CD8-positive, alpha-beta memory T cell (primary cell): Measurements from ENCODE around the gene KARS1. TPM values are rescaled to one million over a fixed set of nuclear protein-coding genes. Genes with fewer than 3 reads are reported as not detected.
"Not testable (repeated sequence)": the region's sequence is repeated elsewhere in the genome, so short reads cannot be mapped to it uniquely, and the experiment has no call there.

Source experiments
- CTCF ChIA-PET: fragments of 350-600 bp; sonication (Branson Sonifier 250); formaldehyde crosslinking; loops from one replicate; lab custom pipeline; 2021; ENCODE audit warnings: antibody characterized with exemption; lab: Charles Lee
- POLR2A ChIA-PET: fragments of 350-600 bp; sonication (Branson Sonifier 250); formaldehyde crosslinking; loops from one replicate; lab custom pipeline; 2021; ENCODE audit warnings: antibody characterized with exemption; lab: Charles Lee
- DNase-seq, 5 donors: peaks; one replicate each; pipeline versions ENCODE4 v3.0.0 to v3.0.0-alpha.2; 2020 to 2022; ENCODE audit warnings: mixed read lengths in 1 of 5
- H3K27ac ChIP-seq: one replicate; pipeline ENCODE4 v1.7.0; 2013; ENCODE audit warnings: low read depth, mild to moderate bottlenecking, low read length, moderate library complexity
- H3K27me3 ChIP-seq: 2 replicates; pipeline ENCODE4 v1.7.0; 2013; ENCODE audit warnings: low read length, mild to moderate bottlenecking; ENCODE audit not compliant: insufficient read depth, poor library complexity, severe bottlenecking
- H3K36me3 ChIP-seq: 2 replicates; pipeline ENCODE4 v1.7.0; 2013; ENCODE audit warnings: mild to moderate bottlenecking, low read length, moderate library complexity; ENCODE audit not compliant: insufficient read depth
- H3K4me1 ChIP-seq: 2 replicates; pipeline ENCODE4 v1.7.0; 2013; ENCODE audit warnings: mild to moderate bottlenecking, low read length, moderate library complexity; ENCODE audit not compliant: insufficient read depth
- H3K4me3 ChIP-seq: 2 replicates; pipeline ENCODE4 v1.7.0; 2013; ENCODE audit warnings: mild to moderate bottlenecking, low read length
- H3K9me3 ChIP-seq: 2 replicates; pipeline ENCODE4 v1.7.0; 2013; ENCODE audit warnings: mild to moderate bottlenecking, low read length
- H3K27ac Mint-ChIP-seq, 8 donors: one replicate each; pipeline ENCODE4 v1.8.0; 2020 to 2021; ENCODE audit warnings: mixed read lengths in 8 of 8, mild to moderate bottlenecking in 6 of 8, inconsistent platforms in 3 of 8, moderate library complexity in 3 of 8
- H3K27me3 Mint-ChIP-seq, 2 donors: one replicate each; pipeline ENCODE4 v1.8.0; 2020 to 2021; ENCODE audit warnings: mixed read lengths in 2 of 2, mild to moderate bottlenecking in 1 of 2, moderate library complexity in 1 of 2
- H3K36me3 Mint-ChIP-seq, 3 donors: one replicate each; pipeline ENCODE4 v1.8.0; 2020 to 2021; ENCODE audit warnings: mixed read lengths in 3 of 3, inconsistent platforms in 1 of 3, mild to moderate bottlenecking in 1 of 3
- H3K4me1 Mint-ChIP-seq, 3 donors: one replicate each; pipeline ENCODE4 v1.8.0; 2020 to 2021; ENCODE audit warnings: mixed read lengths in 3 of 3, inconsistent platforms in 1 of 3, mild to moderate bottlenecking in 1 of 3
- H3K4me3 Mint-ChIP-seq, 7 donors: one replicate each; pipeline ENCODE4 v1.8.0; 2020 to 2021; ENCODE audit warnings: mixed read lengths in 7 of 7, mild to moderate bottlenecking in 6 of 7, moderate library complexity in 4 of 7, inconsistent platforms in 2 of 7
- H3K9me3 Mint-ChIP-seq, 5 donors: one replicate each; pipeline ENCODE4 v1.8.0; 2020 to 2022; ENCODE audit warnings: mixed read lengths in 5 of 5, mild to moderate bottlenecking in 3 of 5, moderate library complexity in 2 of 5, inconsistent platforms in 1 of 5
- polyA plus RNA-seq: library from polyadenylated mRNA; unstranded; fragments of 300-500 nt; fragmentation: Illumina TruSeq; gene quantifications from one replicate; pipeline ENCODE4 v1.2.3, GENCODE V29; 2021
- total RNA-seq, 2 experiments: library from RNA; stranded (reverse); gene quantifications; one replicate each; pipeline ENCODE4 v1.2.3, GENCODE V29; 2021

Gene KARS1
- total and polyA plus RNA-seq, 3 experiments from 2014 or later, result 258 to 307 (median 291) TPM

DNA sequence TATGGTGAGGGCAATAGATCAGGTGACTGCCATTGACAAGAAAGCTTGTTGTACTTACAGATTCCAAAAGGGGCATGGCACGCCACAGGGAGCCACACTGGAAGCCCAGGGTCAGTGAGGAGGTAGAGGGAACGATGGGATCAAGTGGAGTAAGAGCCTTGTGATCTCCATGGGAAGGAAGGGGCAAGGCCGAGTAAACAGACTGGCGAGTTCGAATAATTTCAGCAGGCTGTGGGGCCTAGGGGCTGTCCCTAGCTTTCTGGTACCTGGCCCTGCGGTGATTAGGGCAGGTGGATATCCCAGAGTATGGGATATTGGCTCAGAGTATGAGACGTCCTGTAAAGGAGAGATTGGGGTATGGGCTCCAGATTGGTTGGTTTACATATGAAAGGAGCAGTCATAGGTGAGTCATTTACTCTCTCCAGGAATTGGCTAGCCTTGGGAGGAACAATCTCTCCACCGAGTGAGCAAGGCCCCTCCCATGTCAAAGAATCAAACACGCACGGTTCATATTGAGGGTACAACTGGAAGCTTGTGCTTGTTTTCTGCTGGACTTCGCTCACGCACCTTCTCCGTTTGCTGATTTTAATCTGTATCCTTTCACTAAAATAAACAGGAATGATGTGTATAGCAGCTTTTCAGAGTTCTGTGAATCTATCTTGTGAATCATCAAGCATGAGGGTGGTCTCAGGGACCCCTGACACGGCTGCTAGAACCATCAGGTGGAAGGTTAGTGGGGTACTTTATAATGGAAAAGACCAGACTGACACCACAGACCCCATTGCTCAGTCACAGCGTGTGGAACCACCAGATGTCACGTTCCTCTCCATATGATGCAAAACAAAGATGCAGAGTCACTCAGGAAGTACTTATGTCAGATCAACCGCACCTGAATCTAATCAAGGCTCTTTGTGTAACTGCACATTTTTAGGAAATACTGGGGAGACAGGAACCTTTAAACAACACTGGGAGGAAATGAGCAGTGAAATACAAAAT, 53.3 kb downstream of the KARS1 start:
- Mint-ChIP-seq H3K27me3 (no peaks in the 10 kb centered on the region), H3K27ac (peak overlapping the region in 7 of 8 donors; percentile 20 to 88 (median 45)), H3K4me3 (no peak overlapping the region), H3K36me3 (peaks cover 11 to 52% (median 19%) of the 10 kb centered on the region in 3 donors), H3K9me3 (no peaks in the 10 kb centered on the region), H3K4me1 (peaks cover 7 to 15% (median 8%) of the 10 kb centered on the region in 3 donors)
- Histone ChIP-seq H3K27me3 (no peaks in the 10 kb centered on the region), H3K36me3 (no peaks in the 10 kb centered on the region), H3K4me3 (no peak overlapping the region), H3K4me1 (no peaks in the 10 kb centered on the region), H3K27ac (peak overlapping the region; percentile 33), H3K9me3 (no peaks in the 10 kb centered on the region)
- ChIA-PET CTCF (interaction anchor here (0.8 kb wide), 1 partner anchor 13 kb away, joined by 3 read pairs; no protein-coding TSS in a partner anchor), POLR2A (no interaction called here)
- no peak for DNase-seq

DNA sequence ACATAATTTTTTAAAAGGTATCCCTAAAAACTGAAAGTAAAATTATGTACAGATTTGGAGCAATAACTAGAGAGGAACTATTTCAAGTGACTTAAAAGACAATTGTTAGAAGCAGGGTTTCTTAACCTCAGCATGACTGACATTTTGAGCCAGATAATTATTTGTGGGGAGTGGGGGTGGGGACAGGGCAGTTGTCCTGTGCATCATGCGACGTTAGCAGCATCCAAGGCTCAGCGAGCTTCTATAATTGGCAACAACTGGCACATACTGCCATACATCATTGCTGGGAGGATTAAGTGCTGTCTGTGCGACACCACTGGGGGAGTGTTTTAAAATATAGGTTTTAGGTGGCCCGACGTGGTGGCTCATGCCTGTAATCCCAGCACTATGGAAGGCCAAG, 54.2 kb downstream of the KARS1 start:
- ChIA-PET POLR2A (no interaction called here), CTCF (no interaction called here)
- DNase-seq, result no peak
- no peak overlapping the region for H3K27ac ChIP-seq
- Mint-ChIP-seq H3K4me1 (peaks cover 7 to 15% (median 8%) of the 10 kb centered on the region in 3 donors), H3K27ac (peak overlapping the region in 1 of 8 donors; percentile 56), H3K36me3 (peaks cover 11 to 57% (median 25%) of the 10 kb centered on the region in 3 donors), H3K27me3 (no peaks in the 10 kb centered on the region), H3K4me3 (no peak overlapping the region), H3K9me3 (no peaks in the 10 kb centered on the region)
- H3K36me3 ChIP-seq, result no peaks in the 10 kb centered on the region
- H3K4me3 ChIP-seq, result no peak overlapping the region
- no peaks in the 10 kb centered on the region for H3K9me3 ChIP-seq
- H3K4me1 ChIP-seq, result no peaks in the 10 kb centered on the region
- no peaks in the 10 kb centered on the region for H3K27me3 ChIP-seq

DNA sequence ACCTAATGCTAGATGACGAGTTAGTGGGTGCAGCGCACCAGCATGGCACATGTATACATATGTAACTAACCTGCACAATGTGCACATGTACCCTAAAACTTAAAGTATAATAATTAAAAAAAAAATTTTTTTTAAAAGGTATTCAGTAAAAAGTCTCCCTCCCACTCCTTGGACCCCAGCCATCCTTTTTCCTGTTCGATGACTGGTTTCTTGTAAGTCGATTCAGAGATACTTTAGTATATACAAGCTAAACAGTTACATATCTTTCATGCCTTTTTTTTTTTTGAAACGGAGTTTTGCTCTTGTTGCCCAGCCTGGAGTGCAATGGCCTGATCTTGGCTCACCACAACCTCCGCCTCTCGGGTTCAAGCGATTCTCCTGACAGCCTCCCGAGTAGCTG, 55.5 kb downstream of the KARS1 start:
- H3K9me3 ChIP-seq, H3K36me3 ChIP-seq, H3K4me1 ChIP-seq, H3K27ac Mint-ChIP-seq, CTCF ChIA-PET, H3K4me3 Mint-ChIP-seq, H3K27me3 ChIP-seq, POLR2A ChIA-PET, H3K4me3 ChIP-seq, DNase-seq, H3K9me3 Mint-ChIP-seq, H3K27me3 Mint-ChIP-seq, H3K27ac ChIP-seq: not testable (repeated sequence)
- H3K36me3 Mint-ChIP-seq, result peaks cover 3 to 50% (median 18%) of the 10 kb centered on the region in 3 donors
- H3K4me1 Mint-ChIP-seq, result peaks cover 8 to 12% (median 10%) of the 10 kb centered on the region in 3 donors

DNA sequence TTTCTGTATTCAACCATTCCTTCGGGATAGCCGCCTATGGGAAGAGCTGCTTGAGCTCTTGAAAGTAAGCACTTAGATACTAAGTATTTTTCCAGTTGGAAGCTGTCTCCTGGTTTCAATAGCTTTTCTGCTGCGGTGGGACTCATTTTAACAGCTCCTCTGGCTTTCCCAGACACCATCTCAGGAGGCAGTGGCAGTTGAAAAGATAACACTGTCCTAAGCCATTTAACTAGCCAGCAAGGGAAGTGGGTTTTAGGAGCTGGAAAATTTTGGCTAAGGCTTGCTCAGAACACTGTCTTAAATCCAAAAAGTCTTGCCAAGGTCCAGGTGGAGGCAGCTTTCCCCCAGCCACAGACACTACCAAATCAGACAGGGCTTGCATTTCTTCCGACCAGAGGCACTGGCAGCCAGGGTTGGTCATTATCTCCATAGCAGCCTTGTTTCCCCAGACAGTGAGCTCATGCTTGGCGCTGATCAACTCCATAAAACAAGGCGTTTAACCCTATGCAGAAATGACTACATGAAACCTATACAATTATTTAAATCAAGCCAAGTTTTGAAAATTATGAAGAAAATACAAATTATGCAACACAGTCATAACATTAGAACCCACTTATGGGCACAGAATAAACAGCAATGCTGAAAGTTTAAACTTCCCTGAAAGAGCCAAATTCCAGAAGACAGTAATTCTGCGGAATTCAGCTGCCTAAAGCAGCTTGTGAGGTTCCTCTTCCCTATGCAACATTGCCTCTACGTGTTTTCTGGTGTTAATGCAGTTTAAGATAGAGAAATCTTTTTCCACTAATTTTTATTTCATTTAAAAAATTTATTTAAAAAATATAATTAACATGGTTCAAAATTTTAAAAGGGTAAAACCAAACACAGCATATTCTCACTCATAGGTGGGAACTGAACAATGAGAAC, 56.3 kb downstream of the KARS1 start:
- peak overlapping the region; percentile 31 for H3K27ac ChIP-seq
- DNase-seq, result no peak
- Mint-ChIP-seq H3K27ac (peak overlapping the region in 2 of 8 donors; percentile 12 to 22), H3K36me3 (peaks cover 0 to 47% (median 14%) of the 10 kb centered on the region in 3 donors), H3K4me1 (peaks cover 8 to 15% (median 8%) of the 10 kb centered on the region in 3 donors), H3K9me3 (no peaks in the 10 kb centered on the region), H3K4me3 (no peak overlapping the region), H3K27me3 (no peaks in the 10 kb centered on the region)
- no peaks in the 10 kb centered on the region for H3K9me3 ChIP-seq
- ChIA-PET CTCF (no interaction called here), POLR2A (no interaction called here)
- no peaks in the 10 kb centered on the region for H3K27me3 ChIP-seq
- H3K4me1 ChIP-seq, result no peaks in the 10 kb centered on the region
- H3K36me3 ChIP-seq, result no peaks in the 10 kb centered on the region
- no peak overlapping the region for H3K4me3 ChIP-seq

DNA sequence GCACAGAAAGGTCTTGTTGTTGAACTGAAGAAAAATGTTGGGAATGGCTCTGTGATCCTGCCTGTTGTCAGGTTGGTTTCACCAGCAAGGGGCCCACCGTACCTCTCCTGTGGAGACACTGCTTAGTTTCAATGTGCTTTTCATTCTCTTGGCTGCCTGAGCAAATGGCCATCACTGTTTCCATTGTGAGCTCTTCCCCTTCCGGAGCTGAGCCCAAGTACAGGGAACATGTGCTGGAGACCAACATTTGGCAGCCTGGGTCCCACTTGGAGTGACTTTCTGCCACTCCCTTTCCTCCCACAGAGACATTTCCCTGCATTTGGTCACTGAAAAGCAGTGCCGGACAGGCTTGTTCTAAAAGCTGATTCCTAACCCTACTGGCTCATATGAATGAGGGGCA, 58.2 kb downstream of the KARS1 start:
- Mint-ChIP-seq H3K27ac (peak overlapping the region in 1 of 8 donors; percentile 60), H3K4me1 (peaks cover 11 to 25% (median 14%) of the 10 kb centered on the region in 3 donors), H3K27me3 (no peaks in the 10 kb centered on the region), H3K36me3 (peaks cover 0 to 43% (median 15%) of the 10 kb centered on the region in 3 donors), H3K9me3 (no peaks in the 10 kb centered on the region), H3K4me3 (no peak overlapping the region)
- Histone ChIP-seq H3K4me1 (no peaks in the 10 kb centered on the region), H3K27ac (no peak overlapping the region), H3K36me3 (no peaks in the 10 kb centered on the region), H3K27me3 (no peaks in the 10 kb centered on the region), H3K4me3 (no peak overlapping the region), H3K9me3 (no peaks in the 10 kb centered on the region)
- POLR2A ChIA-PET, result no interaction called here
- CTCF ChIA-PET, result interaction anchor here (2.4 kb wide), 1 partner anchor 32 kb away, joined by 5 read pairs; no protein-coding TSS in a partner anchor
- no peak for DNase-seq

DNA sequence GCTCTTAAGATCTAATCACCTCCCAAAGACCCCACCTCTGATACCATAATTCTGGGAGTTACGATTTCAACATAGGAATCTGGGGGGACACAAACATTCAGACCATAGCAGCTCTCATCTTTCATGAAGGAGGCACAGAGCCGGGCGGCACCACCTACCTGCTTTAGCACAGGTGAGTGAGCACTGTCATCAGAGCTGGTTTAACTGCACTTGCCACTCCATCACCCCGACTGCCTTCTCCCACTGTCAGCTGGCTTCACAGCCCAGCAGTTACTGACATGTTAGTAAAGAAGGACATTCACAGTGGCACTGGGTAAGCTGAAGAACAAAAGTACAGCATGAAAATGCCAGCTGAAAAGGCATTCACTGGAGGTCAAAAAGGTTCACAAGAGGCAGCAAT, 58.7 kb downstream of the KARS1 start:
- H3K27ac Mint-ChIP-seq, result peak overlapping the region in 2 of 8 donors; percentile 21 to 74
- H3K4me1 Mint-ChIP-seq, result peaks cover 13 to 27% (median 18%) of the 10 kb centered on the region in 3 donors
- H3K9me3 ChIP-seq, result no peaks in the 10 kb centered on the region
- H3K4me3 ChIP-seq, result no peak overlapping the region
- H3K4me3 Mint-ChIP-seq, result no peak overlapping the region
- H3K9me3 Mint-ChIP-seq, result no peaks in the 10 kb centered on the region
- no peaks in the 10 kb centered on the region for H3K4me1 ChIP-seq
- peaks cover 0 to 37% (median 14%) of the 10 kb centered on the region in 3 donors for H3K36me3 Mint-ChIP-seq
- DNase-seq, result no peak
- H3K27me3 ChIP-seq, result no peaks in the 10 kb centered on the region
- no peaks in the 10 kb centered on the region for H3K36me3 ChIP-seq
- CTCF ChIA-PET, result interaction anchor here (1.5 to 2.4 kb wide), 2 partner anchors 12 to 33 kb away, joined by 3 to 5 read pairs; no protein-coding TSS in a partner anchor
- no peak overlapping the region for H3K27ac ChIP-seq
- H3K27me3 Mint-ChIP-seq, result no peaks in the 10 kb centered on the region
- POLR2A ChIA-PET, result no interaction called here

DNA sequence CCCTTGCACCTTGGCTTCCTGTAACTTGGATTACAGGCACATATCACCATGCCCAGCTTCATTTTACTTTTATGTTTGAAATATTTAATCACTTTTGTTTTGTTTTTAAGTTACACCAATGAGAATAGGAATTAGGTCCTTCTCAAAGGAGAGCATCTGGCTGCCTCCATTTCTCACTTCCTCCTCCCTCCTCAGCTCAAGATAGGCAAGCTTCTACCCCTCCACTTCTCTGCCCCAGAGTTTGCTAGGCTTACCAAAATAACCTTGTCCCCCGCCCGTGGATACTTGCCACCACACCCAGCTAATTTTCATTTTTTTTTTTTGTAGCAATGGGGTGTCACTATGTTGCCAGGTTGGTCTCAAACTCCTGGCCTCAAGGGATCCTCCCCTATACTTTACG, 63.4 kb downstream of the KARS1 start:
- peaks cover 19 to 38% (median 30%) of the 10 kb centered on the region in 3 donors for H3K4me1 Mint-ChIP-seq
- no peaks in the 10 kb centered on the region for H3K9me3 Mint-ChIP-seq
- DNase-seq, result no peak
- H3K36me3 Mint-ChIP-seq, result peaks cover 0 to 35% (median 16%) of the 10 kb centered on the region in 3 donors
- POLR2A ChIA-PET, result no interaction called here
- Histone ChIP-seq H3K27me3 (no peaks in the 10 kb centered on the region), H3K9me3 (no peaks in the 10 kb centered on the region), H3K4me3 (no peak overlapping the region), H3K4me1 (no peaks in the 10 kb centered on the region), H3K27ac (no peak overlapping the region), H3K36me3 (peaks cover 5% of the 10 kb centered on the region)
- H3K27ac Mint-ChIP-seq, result peak overlapping the region in 6 of 8 donors; percentile 33 to 81 (median 72)
- H3K27me3 Mint-ChIP-seq, result no peaks in the 10 kb centered on the region
- H3K4me3 Mint-ChIP-seq, result no peak overlapping the region
- CTCF ChIA-PET, result interaction anchor here (1.1 kb wide), 1 partner anchor 119 kb away, joined by 3 read pairs; the partner anchor contains the start of gene TMEM170A
